Measurements from ENCODE around the gene MAP2K5.

DNA sequence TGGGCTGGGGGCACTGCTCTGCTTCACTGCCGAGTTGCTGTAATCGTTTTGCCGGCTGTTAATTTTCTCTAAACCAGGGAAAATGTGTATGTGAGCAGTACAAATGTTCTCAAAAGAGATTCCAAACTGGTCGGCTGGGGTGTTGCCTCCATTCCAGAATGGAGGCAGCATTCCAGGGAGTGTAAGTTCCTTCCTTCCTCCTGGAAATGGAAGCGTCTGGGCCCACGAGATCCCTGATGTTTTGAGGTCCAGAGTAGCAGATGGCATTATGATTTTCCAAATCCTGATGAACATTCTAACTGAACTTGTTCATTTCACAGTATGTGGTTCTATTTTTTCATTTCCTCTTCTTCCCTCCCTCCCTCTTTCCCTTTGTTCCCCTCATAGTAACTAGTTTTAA lies 218.4 kb downstream of the MAP2K5 start:
- TF ChIP-seq, protein P1, sequence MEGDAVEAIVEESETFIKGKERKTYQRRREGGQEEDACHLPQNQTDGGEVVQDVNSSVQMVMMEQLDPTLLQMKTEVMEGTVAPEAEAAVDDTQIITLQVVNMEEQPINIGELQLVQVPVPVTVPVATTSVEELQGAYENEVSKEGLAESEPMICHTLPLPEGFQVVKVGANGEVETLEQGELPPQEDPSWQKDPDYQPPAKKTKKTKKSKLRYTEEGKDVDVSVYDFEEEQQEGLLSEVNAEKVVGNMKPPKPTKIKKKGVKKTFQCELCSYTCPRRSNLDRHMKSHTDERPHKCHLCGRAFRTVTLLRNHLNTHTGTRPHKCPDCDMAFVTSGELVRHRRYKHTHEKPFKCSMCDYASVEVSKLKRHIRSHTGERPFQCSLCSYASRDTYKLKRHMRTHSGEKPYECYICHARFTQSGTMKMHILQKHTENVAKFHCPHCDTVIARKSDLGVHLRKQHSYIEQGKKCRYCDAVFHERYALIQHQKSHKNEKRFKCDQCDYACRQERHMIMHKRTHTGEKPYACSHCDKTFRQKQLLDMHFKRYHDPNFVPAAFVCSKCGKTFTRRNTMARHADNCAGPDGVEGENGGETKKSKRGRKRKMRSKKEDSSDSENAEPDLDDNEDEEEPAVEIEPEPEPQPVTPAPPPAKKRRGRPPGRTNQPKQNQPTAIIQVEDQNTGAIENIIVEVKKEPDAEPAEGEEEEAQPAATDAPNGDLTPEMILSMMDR (IDR thresholded peaks at IDR 0.05): no peak
- no peak for TF ChIP-seq JUN (IDR thresholded peaks at IDR 0.05)
- TF ChIP-seq JUNB (IDR thresholded peaks at IDR 0.05): no peak
